ENCODE results near the gene PCMTD2.
"Not testable (repeated sequence)": the region's sequence is repeated elsewhere in the genome, so short reads cannot be mapped to it uniquely, and the experiment has no call there.

Gene PCMTD2

DNA sequence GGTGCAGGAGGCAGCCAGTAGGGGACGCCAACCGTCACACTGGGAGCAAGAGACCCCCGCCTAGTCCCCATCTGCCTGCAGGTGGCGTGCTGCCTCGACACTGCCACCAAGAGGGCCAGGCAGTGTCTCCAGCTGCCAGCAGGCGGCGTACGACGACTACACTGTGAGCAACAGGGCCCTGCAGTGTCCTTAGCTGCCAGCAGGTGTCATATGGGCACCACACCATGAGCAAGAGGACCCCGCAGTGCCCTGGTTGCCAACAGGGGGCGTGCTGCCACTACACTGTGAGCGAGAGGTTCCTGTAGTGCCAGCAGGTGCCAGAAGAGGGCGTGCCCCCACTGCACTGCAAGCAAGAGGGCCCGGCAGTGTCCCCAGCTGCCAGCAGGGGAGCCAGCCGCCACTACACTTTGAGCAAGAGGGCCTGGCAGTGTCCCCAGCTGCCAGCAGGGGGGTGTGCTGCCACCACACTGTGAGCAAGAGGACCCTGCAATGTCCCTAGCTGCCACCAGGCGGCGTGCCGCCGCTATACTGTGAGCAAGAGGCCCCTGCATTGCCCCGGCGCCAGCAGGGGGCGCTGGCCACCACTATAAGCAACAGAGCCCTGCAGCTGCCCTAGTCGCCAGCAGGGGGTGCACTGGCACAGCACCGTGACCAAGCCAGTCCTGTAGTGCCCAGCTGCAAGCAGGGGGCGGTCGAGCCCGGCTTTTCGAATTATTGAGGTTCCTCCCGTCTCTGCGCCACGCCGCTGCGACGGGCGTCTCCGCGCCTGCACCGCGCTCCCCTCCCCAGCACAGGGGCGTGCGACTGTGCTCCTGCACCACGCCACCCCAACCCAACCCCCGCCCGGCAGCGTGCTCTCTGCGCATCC, 30.3 kb downstream of the PCMTD2 start:
- in situ Hi-C loops (cut with MboI; ENCODE audit: low sequenced_read_pairs): not testable (repeated sequence)

DNA sequence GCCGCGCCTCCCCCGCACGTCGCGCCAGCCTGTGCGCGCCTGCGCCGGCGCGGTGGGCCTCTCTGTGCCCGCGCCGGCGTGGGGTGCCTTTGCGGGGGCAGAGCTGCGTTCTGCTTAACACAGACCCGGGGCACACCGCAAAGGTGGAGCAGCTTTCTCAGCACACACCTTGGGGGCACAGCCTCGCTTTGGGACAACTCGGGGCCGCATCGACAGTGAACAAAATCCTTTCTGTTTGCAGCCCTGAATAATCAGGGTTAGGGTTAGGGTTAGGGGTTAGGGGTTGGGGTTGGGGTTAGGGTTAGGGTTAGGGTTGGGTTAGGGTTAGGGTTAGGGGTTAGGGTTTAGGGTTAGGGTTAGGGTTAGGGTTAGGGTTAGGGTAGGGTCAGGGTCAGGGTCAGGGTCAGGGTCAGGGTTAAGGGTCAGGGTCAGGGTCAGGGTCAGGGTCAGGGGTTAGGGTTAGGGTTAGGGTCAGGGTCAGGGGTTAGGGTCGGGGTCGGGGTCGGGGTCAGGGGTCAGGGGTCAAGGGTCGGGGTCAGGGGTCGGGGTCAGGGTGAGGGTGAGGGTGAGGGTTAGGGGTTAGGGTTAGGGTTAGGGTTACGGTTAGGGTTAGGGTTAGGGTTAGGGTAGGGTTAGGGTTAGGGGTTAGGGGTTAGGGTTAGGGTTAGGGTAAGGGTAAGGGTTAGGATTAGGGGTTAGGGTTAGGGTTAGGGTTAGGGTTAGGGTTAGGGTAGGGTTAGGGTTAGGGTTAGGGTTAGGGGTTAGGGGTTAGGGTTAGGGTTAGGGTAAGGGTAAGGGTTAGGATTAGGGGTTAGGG, 31.1 kb downstream of the PCMTD2 start:
- in situ Hi-C loops (cut with MboI; ENCODE audit: low sequenced_read_pairs): not testable (repeated sequence)

DNA sequence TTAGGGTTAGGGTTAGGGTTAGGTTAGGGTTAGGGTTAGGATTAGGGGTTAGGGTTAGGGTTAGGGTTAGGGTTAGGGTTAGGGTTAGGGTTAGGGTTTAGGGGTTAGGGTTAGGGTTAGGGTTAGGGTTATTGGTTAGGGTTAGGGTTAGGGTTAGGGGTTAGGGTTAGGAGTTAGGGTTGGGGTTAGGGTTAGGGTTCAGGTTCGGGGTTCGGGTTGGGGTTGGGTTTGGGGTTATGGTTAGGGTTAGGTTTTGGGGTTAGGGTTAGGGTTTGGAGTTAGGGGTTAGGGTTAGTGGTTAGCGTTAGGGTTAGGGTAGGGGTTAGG, 31.7 kb downstream of the PCMTD2 start:
- in situ Hi-C loops (cut with MboI; ENCODE audit: low sequenced_read_pairs): not testable (repeated sequence)

DNA sequence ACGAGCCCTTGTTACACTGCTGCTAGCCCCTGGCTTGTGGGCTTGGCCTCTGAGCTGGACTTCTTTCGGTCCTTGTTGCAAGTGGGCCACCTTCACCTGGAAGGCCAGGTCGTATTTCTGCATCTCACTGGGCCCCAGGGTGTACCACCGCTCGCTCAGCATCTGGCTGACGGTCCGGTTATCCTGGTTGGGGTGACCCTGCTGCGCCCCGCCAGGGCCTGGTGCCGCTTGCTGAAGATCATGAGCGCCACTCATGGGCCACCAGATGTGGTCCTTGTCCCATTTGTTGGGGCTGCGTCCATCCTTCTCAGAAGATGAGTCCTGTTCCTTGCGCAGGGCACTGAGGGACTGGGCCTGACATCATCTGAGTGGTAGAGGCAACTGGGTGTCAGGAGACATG, 36.6 kb downstream of the PCMTD2 start:
- in situ Hi-C loops (cut with MboI; ENCODE audit: low sequenced_read_pairs): not testable (repeated sequence)

DNA sequence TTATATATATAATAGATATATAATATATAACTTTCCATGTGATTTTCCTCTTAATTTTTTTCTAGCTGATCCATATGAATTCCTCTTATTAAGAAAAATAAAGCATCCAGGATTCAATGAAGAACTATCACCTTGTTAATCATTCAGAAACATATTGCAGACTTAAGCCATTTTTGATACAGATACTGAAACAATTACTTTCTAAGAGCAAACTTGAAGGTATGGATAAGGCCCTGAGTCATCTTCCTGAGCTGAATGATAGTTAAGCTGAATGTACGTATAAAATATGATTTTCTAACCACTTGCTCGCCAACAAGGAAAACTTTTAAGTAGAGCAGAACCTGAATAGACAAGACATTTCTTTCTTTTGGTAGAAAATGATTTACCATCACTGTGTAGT, 47.5 kb downstream of the PCMTD2 start:
- in situ Hi-C loops (cut with MboI; ENCODE audit: low sequenced_read_pairs): not testable (repeated sequence)

DNA sequence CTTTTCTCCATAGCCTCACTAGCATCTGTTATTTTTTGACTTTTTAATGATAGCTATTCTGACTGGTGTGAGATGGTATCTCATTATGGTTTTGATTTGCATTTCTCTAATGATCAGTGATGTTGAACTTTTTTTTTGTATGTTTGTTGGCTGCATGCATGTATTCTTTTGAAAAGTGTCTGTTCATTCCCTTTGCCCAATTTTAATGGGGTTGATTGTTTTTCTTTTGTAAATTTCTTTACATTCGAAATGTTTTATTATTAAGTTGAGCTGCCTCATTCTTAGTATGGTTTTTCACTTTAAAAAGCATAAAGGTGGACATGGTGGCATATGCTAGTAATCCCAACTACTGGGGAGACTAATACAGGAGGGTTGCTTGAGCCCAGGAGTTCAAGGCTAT, 58.2 kb downstream of the PCMTD2 start:
- in situ Hi-C loops (cut with MboI; ENCODE audit: low sequenced_read_pairs): not testable (repeated sequence)

DNA sequence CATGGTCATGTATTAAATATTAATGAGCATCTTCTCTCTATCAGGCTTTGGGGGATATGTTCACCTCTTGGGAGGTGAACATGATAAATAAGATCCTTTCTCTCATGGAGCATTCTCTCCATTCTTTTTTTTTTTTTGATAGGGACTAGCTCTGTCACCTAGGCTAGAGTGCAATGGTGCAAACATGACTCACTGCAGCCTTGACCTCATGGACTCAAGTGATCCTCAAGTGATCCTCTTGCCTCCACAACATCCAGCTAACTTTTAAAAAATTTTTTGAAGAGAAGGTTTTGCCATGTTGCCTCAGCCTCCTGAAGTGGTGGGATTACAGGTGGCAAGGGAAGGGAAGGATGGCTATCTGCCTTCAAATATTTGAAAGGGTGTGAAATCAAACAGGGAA, 59.8 kb downstream of the PCMTD2 start:
- in situ Hi-C loops (cut with MboI; ENCODE audit: low sequenced_read_pairs): not testable (repeated sequence)

DNA sequence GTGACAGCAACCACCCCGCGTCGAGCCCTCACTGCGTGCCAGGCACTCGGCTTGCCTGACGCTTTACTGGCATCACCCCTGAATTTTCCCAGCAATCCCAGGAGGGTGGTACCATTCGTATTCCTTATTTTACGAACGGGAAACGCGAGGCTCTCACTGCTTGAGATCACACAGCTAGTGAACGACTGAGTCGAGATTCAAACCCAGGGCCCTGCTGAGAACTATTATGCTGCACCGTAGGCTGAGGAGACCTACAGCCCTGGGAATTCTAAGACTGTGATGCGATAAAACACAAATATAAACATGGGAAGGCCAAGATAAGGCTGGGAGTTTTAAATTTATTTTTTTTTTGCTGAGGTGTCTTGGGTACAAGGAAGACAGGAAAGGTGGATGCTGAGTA, 60.3 kb downstream of the PCMTD2 start:
- in situ Hi-C loops (cut with MboI; ENCODE audit: low sequenced_read_pairs): not testable (repeated sequence)

DNA sequence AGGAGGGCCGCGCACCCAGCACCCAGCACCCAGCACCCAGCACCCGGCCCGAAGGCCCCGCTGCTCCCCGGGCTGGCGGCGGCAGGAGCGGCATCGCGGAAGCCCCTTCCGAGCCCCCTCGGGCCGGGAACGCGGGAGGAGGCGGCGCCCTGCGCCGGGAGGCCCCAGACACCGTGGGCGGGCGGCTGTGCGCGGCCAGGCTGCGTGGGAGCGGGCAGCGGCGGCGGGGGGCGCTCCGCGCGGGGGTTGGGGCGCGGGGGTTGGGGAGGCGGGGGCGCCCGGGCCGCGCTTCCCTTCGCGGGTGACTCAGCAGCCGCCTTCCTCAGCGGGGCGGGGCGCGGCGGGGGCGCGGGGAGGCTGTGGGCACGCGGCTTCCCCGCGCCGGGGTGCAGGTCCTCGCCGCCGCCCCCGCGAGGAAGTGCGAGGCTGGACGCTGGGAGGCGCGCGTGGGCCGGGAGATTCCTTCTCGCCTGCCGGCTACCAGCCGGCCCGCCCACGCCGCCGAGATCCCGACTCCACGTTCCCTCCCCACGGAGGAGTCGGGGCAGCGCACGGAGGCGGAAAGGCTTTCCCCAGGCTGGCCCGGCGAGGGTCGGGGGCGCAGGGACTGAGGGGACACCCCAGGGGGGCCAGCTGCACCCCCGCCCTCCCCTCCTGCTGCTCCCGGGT, 61.0 kb downstream of the PCMTD2 start:
- in situ Hi-C loops (cut with MboI; ENCODE audit: low sequenced_read_pairs): not testable (repeated sequence)

DNA sequence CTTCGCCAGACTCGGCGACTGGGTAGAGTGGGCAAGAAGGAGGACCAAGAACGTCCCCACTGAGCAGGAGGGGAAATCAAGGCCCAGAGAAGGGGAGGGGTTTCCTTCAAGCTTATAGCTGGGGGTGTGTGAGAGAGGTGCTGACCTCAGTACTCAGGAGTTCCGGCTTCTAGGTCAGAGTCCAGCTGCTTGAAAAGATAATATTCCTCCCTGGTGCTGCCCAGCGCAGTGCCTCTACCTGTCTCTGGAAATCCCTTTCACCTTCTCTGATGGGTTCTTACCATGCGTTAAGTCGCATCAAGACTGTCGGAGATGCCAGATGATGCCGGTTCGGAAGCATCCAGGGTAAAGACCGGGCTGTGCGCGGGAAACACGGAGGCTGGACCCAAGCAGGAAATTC, 61.8 kb downstream of the PCMTD2 start:
- in situ Hi-C loops (cut with MboI; ENCODE audit: low sequenced_read_pairs): not testable (repeated sequence)

DNA sequence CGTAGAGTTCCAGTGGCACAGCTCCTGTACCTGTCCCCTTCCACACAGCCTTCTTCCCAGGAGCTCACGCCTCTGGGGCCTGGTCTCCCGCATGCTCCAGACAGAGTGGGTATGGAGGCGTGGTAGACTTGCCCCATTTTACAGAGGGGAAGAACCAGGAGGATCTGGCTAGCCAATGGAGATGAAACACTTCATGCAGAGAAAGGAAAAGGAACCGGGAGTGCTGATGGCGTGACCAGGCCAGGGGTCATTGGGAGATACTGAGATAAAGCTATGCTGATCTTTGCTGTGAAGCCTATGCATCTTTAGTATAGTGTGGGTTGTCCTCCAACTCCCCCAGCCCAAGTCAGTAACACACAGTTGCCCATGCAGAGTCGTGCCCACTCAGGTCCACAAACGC, 62.5 kb downstream of the PCMTD2 start:
- in situ Hi-C loops (cut with MboI; ENCODE audit: low sequenced_read_pairs): not testable (repeated sequence)

DNA sequence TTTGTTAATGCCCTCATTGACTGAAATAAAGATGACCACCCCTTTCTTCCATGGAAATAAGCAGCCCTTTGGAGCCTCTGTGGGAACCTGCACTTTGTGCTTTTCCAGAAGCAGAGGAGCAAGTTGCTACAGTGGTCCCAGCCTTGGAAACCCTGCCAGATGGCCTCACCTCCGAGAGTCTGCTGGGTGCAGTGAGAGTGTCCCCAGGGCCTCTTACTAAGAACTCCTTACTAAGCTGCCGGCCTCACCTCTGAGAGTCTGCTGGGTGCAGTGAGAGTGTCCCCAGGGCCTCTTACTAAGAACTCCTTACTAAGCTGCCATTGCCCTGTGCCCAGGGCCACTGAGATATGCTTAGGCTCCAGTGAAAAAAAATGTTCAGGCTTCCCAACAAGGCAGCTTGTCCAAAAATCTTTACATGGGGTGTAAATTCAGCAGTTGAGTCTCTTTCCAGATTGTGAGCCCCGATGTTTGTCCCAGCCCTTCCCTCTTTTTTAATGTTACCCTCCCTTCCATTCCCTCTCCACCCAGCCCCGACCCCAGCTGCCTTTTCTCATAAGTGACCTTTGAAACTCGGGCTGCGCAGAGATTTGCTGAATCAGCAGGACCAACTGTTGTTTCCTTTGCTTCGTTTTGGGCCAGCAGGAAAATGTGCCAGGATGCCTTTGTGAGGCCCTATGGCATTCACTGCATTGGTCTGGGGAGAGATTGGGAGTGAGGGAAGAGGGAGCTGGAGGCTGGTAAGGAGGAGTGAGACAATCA, 66.7 kb downstream of the PCMTD2 start:
- in situ Hi-C loops (cut with MboI; ENCODE audit: low sequenced_read_pairs): not testable (repeated sequence)

Data from HL-60/S4 (cell line).